Activated CD4-positive, CD25-positive, alpha-beta regulatory T cell (primary cell): ENCODE measurements around the gene NXPH4.

Experiments
- DNase-seq, 4 experiments: peaks; one replicate each; lab custom pipeline; 2025; lab: John Stamatoyannopoulos, UW

NXPH4 gene

GRCh38 chr12:57183939-57184725 is 32.5 kb upstream of the NXPH4 start:
- DNase-seq = no peak

GRCh38 chr12:57185403-57185802 is 31.2 kb upstream of the NXPH4 start:
- DNase-seq = no peak

- no peak for DNase-seq
Measured at GRCh38 chr12:57185906-57186508, 30.6 kb upstream of the NXPH4 start.

- DNase-seq = no peak
Measured at GRCh38 chr12:57187222-57188089, 29.1 kb upstream of the NXPH4 start.

- DNase-seq = no peak
Measured at GRCh38 chr12:57188090-57188425, 28.5 kb upstream of the NXPH4 start.

- DNase-seq = no peak
Measured at GRCh38 chr12:57190037-57190436, 26.6 kb upstream of the NXPH4 start.

- DNase-seq = no peak
Measured at GRCh38 chr12:57190821-57191220, 25.8 kb upstream of the NXPH4 start.

GRCh38 chr12:57191410-57191809 is 25.2 kb upstream of the NXPH4 start:
- no peak for DNase-seq

GRCh38 chr12:57192920-57193319 is 23.7 kb upstream of the NXPH4 start:
- no peak for DNase-seq

GRCh38 chr12:57193706-57194245 is 22.8 kb upstream of the NXPH4 start:
- DNase-seq = no peak

- no peak for DNase-seq
Measured at GRCh38 chr12:57194253-57194652, 22.3 kb upstream of the NXPH4 start.

- no peak for DNase-seq
Measured at GRCh38 chr12:57195186-57195585, 21.4 kb upstream of the NXPH4 start.

- no peak for DNase-seq
Measured at GRCh38 chr12:57195611-57196371, 20.8 kb upstream of the NXPH4 start.

GRCh38 chr12:57196439-57196838 is 20.2 kb upstream of the NXPH4 start:
- no peak for DNase-seq

- DNase-seq = no peak
Measured at GRCh38 chr12:57196956-57197355, 19.6 kb upstream of the NXPH4 start.

GRCh38 chr12:57198329-57198728 is 18.3 kb upstream of the NXPH4 start:
- no peak for DNase-seq

GRCh38 chr12:57199191-57199590 is 17.4 kb upstream of the NXPH4 start:
- DNase-seq = no peak

- DNase-seq = no peak
Measured at GRCh38 chr12:57200497-57200896, 16.1 kb upstream of the NXPH4 start.

GRCh38 chr12:57201219-57201618 is 15.4 kb upstream of the NXPH4 start:
- no peak for DNase-seq

- DNase-seq = no peak
Measured at GRCh38 chr12:57201631-57202030, 15.0 kb upstream of the NXPH4 start.

GRCh38 chr12:57202321-57202720 is 14.3 kb upstream of the NXPH4 start:
- DNase-seq = no peak

- DNase-seq = no peak
Measured at GRCh38 chr12:57203201-57203600, 13.4 kb upstream of the NXPH4 start.
